ENCODE measurements around the gene TEX38. TPM values are rescaled to one million over a fixed set of nuclear protein-coding genes. Genes with fewer than 3 reads are reported as not detected.
A peak's percentile ranks its signal among the peaks of the same experiment; 100 is the strongest.

Gene TEX38
- total and polyA plus RNA-seq, 4 donors, result not detected

DNA sequence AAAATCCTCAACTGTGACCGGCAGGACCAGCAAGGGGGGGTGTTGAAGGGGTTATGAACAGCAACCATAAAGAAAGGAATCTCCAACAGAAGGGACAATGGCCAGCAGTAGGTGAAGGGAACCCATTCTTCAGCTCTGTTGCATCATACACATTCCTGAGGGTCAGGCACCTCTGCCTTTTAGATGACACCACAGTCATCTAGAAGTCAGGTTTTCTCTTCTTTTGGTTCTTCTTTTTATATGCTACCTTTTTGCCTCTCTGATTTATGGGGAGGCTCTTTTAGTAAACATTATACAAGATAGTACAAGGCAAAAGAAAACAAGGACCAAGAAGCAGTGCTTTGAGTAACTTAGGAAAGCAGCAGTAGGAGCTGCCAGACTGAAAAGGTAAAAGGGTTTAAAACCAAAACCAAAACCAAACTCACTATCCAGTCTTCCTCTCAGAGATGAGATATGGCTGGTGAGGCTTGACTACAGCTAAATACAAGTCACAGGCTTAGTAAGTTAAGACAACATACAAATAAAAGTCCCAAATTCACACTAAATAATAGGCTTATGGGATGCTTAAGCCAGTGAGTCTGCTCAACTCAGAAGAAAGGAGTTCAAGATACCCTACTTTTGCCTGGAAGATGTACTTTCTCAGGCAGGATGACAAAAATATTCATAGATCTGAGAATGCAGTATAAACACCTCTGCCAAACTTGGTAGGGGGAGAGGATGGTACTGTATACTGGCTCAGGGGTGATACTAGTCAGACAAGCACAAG, 4.1 kb downstream of the TEX38 start:
- 98% methylated on average over 1 of the region's 1 CpG for WGBS
- Histone ChIP-seq H3K27me3 (ENCODE audit: control insufficient read depth in 4 of 4, insufficient read depth in 4 of 4, low read length in 3 of 4) (no peaks in the 10 kb centered on the region), H3K9me3 (ENCODE audit: control insufficient read depth in 4 of 4, low read length in 3 of 4) (no peaks in the 10 kb centered on the region), H3K4me1 (ENCODE audit: control insufficient read depth in 4 of 4, insufficient read depth in 4 of 4, low read length in 3 of 4) (no peaks in the 10 kb centered on the region), H3K36me3 (ENCODE audit: control insufficient read depth in 4 of 4, insufficient read depth in 3 of 4, low read depth in 1 of 4, low read length in 3 of 4) (peaks cover 7 to 26% (median 14%) of the 10 kb centered on the region in 4 donors), H3K27ac (ENCODE audit: low read depth in 1 of 2, low read length in 2 of 2) (no peak overlapping the region), H3K9ac (ENCODE audit: low read depth in 1 of 2, low read length in 2 of 2) (no peak overlapping the region), H3K4me3 (ENCODE audit: low read depth in 1 of 3, low read length in 3 of 3) (no peak overlapping the region)
- TF ChIP-seq GABPA (IDR thresholded peaks at IDR 0.05 in 1 of 2, conservative IDR thresholded peaks at IDR 0.05 in 1 of 2), result no peak
- peak; percentile 14 for TF ChIP-seq SP1 (IDR thresholded peaks at IDR 0.05)
- peak; percentile 29 for TF ChIP-seq ATF3 (IDR thresholded peaks at IDR 0.05)
- TF ChIP-seq, protein P1, sequence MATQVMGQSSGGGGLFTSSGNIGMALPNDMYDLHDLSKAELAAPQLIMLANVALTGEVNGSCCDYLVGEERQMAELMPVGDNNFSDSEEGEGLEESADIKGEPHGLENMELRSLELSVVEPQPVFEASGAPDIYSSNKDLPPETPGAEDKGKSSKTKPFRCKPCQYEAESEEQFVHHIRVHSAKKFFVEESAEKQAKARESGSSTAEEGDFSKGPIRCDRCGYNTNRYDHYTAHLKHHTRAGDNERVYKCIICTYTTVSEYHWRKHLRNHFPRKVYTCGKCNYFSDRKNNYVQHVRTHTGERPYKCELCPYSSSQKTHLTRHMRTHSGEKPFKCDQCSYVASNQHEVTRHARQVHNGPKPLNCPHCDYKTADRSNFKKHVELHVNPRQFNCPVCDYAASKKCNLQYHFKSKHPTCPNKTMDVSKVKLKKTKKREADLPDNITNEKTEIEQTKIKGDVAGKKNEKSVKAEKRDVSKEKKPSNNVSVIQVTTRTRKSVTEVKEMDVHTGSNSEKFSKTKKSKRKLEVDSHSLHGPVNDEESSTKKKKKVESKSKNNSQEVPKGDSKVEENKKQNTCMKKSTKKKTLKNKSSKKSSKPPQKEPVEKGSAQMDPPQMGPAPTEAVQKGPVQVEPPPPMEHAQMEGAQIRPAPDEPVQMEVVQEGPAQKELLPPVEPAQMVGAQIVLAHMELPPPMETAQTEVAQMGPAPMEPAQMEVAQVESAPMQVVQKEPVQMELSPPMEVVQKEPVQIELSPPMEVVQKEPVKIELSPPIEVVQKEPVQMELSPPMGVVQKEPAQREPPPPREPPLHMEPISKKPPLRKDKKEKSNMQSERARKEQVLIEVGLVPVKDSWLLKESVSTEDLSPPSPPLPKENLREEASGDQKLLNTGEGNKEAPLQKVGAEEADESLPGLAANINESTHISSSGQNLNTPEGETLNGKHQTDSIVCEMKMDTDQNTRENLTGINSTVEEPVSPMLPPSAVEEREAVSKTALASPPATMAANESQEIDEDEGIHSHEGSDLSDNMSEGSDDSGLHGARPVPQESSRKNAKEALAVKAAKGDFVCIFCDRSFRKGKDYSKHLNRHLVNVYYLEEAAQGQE (IDR thresholded peaks at IDR 0.05), result no peak
- no peak for TF ChIP-seq FOXA1 (IDR thresholded peaks at IDR 0.05)
- peak in 1 of 2 donors; percentile 4 for TF ChIP-seq RXRA (IDR thresholded peaks at IDR 0.05)
- no peak for DNase-seq (ENCODE audit: low spot score)

- no peaks in the 10 kb centered on the region for H3K9me3 ChIP-seq (ENCODE audit: control insufficient read depth in 4 of 4, low read length in 3 of 4)
- no peak overlapping the region for H3K27ac ChIP-seq (ENCODE audit: low read depth in 1 of 2, low read length in 2 of 2)
- 93% methylated on average over 1 of the region's 1 CpG for WGBS
- H3K27me3 ChIP-seq (ENCODE audit: control insufficient read depth in 4 of 4, insufficient read depth in 4 of 4, low read length in 3 of 4), result no peaks in the 10 kb centered on the region
- no peak for TF ChIP-seq FOXA2 (IDR thresholded peaks at IDR 0.05)
- H3K4me1 ChIP-seq (ENCODE audit: control insufficient read depth in 4 of 4, insufficient read depth in 4 of 4, low read length in 3 of 4), result no peaks in the 10 kb centered on the region
- no peak overlapping the region for H3K4me3 ChIP-seq (ENCODE audit: low read depth in 1 of 3, low read length in 3 of 3)
- DNase-seq (ENCODE audit: low spot score), result no peak
- H3K36me3 ChIP-seq (ENCODE audit: control insufficient read depth in 4 of 4, insufficient read depth in 3 of 4, low read depth in 1 of 4, low read length in 3 of 4), result peaks cover 7 to 29% (median 18%) of the 10 kb centered on the region in 4 donors
- H3K9ac ChIP-seq (ENCODE audit: low read depth in 1 of 2, low read length in 2 of 2), result no peak overlapping the region
Measured at GRCh38 chr1:46676531-46676930, 4.9 kb downstream of the TEX38 start.

DNA sequence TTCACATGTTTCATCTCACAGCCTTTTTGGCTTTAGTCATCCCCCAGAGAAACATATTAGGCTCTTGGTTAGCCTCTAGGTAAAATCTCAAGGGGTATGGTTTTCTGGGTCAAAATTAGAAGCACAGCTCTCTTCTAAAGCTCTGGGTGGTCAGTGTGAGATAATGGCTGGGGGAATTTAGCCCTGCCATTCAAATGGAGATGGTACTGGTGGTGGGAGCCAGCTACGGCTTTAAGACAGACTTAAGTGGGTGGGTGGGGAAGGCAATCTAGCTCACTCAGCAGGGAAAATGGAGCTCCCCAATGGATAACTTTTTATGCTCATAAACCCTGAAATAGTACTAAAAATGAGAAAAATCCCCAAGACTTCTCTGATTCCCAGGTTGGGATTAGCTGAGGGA, 5.7 kb downstream of the TEX38 start:
- DNase-seq (ENCODE audit: low spot score), result no peak
- no peaks in the 10 kb centered on the region for H3K9me3 ChIP-seq (ENCODE audit: control insufficient read depth in 4 of 4, low read length in 3 of 4)
- peaks cover 7 to 36% (median 21%) of the 10 kb centered on the region in 4 donors for H3K36me3 ChIP-seq (ENCODE audit: control insufficient read depth in 4 of 4, insufficient read depth in 3 of 4, low read depth in 1 of 4, low read length in 3 of 4)
- no peak overlapping the region for H3K27ac ChIP-seq (ENCODE audit: low read depth in 1 of 2, low read length in 2 of 2)
- no peaks in the 10 kb centered on the region for H3K27me3 ChIP-seq (ENCODE audit: control insufficient read depth in 4 of 4, insufficient read depth in 4 of 4, low read length in 3 of 4)
- no peaks in the 10 kb centered on the region for H3K4me1 ChIP-seq (ENCODE audit: control insufficient read depth in 4 of 4, insufficient read depth in 4 of 4, low read length in 3 of 4)
- no peak overlapping the region for H3K9ac ChIP-seq (ENCODE audit: low read depth in 1 of 2, low read length in 2 of 2)
- no peak overlapping the region for H3K4me3 ChIP-seq (ENCODE audit: low read depth in 1 of 3, low read length in 3 of 3)
- 100% methylated on average over 1 of the region's 1 CpG for WGBS
- TF ChIP-seq YY1 (IDR thresholded peaks at IDR 0.05) (no peak), MAX (IDR thresholded peaks at IDR 0.05) (no peak), ATF3 (IDR thresholded peaks at IDR 0.05) (no peak), CTCF (IDR thresholded peaks at IDR 0.05; ENCODE audit: low read depth, low read length, missing input control) (no peak), ZBTB33 (IDR thresholded peaks at IDR 0.05) (no peak), EGR1 (IDR thresholded peaks at IDR 0.05; ENCODE audit: low read depth in 2 of 2) (no peak), FOXA2 (IDR thresholded peaks at IDR 0.05) (no peak), TAF1 (conservative IDR thresholded peaks at IDR 0.05) (no peak), RXRA (IDR thresholded peaks at IDR 0.05) (no peak), FOXA1 (IDR thresholded peaks at IDR 0.05) (no peak), GABPA (IDR thresholded peaks at IDR 0.05 in 1 of 2, conservative IDR thresholded peaks at IDR 0.05 in 1 of 2) (no peak)
- TF ChIP-seq, protein P1 (IDR thresholded peaks at IDR 0.05), result no peak
